Measurements from ENCODE around the gene SMIM1.

- TF ChIP-seq GATA1 (IDR thresholded peaks at IDR 0.05; ENCODE audit: low read depth, low read length) = no peak
- no peak for TF ChIP-seq POLR2A (IDR thresholded peaks at IDR 0.05; ENCODE audit: low read length)
These were observed 48.9 kb downstream of the SMIM1 start for GRCh38 chr1:3821447-3821846.
